ENCODE data around the gene KHDC4.

DNA sequence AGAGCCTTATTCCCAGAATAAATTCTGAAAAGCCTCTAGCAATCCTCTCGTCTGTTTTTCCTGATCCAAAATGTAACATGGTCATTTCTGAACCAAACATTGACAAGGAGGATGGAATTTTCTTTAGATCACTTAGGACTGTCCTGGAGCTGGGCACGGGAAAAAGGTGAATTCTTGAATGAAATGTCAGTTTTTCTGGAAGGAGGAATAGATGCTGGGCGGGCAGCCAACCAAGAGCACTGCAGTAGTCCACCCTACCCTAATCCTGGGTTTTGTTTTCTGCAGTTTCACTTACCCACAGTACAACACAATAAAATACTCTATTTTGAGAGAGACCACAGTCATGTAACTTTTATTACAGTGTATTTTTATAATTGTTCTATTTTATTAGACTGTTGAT is 44.0 kb downstream of the KHDC4 start:
- TF ChIP-seq, protein P1, sequence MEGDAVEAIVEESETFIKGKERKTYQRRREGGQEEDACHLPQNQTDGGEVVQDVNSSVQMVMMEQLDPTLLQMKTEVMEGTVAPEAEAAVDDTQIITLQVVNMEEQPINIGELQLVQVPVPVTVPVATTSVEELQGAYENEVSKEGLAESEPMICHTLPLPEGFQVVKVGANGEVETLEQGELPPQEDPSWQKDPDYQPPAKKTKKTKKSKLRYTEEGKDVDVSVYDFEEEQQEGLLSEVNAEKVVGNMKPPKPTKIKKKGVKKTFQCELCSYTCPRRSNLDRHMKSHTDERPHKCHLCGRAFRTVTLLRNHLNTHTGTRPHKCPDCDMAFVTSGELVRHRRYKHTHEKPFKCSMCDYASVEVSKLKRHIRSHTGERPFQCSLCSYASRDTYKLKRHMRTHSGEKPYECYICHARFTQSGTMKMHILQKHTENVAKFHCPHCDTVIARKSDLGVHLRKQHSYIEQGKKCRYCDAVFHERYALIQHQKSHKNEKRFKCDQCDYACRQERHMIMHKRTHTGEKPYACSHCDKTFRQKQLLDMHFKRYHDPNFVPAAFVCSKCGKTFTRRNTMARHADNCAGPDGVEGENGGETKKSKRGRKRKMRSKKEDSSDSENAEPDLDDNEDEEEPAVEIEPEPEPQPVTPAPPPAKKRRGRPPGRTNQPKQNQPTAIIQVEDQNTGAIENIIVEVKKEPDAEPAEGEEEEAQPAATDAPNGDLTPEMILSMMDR (conservative IDR thresholded peaks at IDR 0.05 in 1 of 2, IDR thresholded peaks at IDR 0.05 in 1 of 2; ENCODE audit: extremely low read depth in 1 of 2, insufficient read depth in 1 of 2, low read depth in 1 of 2, low read length in 2 of 2), result no peak
- TF ChIP-seq EZH2 (IDR thresholded peaks at IDR 0.05; ENCODE audit: borderline replicate concordance, low read length), result no peak
